Measurements from ENCODE around the gene SIGLEC8. TPM values are rescaled to one million over a fixed set of nuclear protein-coding genes. Genes with fewer than 3 reads are reported as not detected.
A peak's percentile ranks its signal among the peaks of the same experiment; 100 is the strongest.

Gene SIGLEC8
- total and polyA plus RNA-seq, 9 of the 15 experiments (the other 6 are each of a cell fraction or from before 2014, with no cell fraction given) = 0.04 to 0.65 (median 0.39) TPM

DNA sequence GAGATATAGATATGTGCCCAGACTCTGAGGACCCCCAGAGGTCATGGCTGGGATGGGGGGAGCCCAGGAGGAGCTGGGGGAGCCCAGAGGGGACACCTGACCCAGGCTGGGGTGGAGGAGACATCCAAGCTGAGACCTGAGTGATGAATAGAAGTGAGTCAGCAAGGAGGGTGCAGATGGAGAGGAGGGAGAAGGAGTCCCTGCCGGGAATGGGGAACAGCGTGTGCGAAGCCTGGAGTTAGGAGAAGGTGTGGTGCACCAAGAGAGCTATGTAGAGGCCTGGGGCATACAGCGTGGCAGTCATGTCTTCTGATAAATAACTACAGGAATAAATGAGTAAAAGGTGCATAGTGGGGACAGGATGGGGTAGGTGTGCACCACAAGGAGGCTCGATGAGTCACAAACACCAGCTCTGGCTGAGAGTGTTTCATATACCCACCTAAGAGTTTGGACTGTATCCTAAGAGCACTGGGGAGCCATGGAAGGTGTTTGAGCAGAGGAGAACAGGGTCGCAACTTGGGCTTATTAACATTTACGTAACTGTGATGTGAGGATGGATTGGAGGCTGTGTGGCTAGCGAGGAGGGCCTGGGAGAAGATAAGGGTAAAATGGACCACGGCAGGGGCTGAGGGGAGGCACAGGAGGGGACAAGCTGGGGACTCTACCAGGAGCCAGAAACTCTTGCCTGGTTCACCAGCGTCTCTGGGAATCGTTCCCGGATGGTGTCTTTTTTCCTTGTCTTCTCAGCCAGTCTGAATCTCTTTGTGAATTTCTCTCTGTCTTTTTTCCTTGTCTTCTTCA lies 21.5 kb upstream of the SIGLEC8 start (continued):
- TF ChIP-seq, protein P1, sequence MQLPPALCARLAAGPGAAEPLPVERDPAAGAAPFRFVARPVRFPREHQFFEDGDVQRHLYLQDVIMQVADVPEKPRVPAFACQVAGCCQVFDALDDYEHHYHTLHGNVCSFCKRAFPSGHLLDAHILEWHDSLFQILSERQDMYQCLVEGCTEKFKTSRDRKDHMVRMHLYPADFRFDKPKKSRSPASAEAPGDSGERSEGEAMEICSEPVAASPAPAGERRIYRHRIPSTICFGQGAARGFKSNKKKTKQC (CRISPR knock-in tag; IDR thresholded peaks at IDR 0.05) = 0 out of 2 replicates have a peak, but pooled peaks have one; percentile 34
- TF ChIP-seq RCOR1 (IDR thresholded peaks at IDR 0.05; ENCODE audit: borderline replicate concordance in 1 of 2, low read depth in 2 of 2, low read length in 2 of 2) = 0 out of 4 replicates have a peak, but pooled peaks of 1 of the 2 experiments have one; percentile 35
- no peak for TF ChIP-seq RNF2 (IDR thresholded peaks at IDR 0.05)
- peak; percentile 89 for TF ChIP-seq RBM25 (IDR thresholded peaks at IDR 0.05; ENCODE audit: low read depth, low read length, severe bottlenecking)

DNA sequence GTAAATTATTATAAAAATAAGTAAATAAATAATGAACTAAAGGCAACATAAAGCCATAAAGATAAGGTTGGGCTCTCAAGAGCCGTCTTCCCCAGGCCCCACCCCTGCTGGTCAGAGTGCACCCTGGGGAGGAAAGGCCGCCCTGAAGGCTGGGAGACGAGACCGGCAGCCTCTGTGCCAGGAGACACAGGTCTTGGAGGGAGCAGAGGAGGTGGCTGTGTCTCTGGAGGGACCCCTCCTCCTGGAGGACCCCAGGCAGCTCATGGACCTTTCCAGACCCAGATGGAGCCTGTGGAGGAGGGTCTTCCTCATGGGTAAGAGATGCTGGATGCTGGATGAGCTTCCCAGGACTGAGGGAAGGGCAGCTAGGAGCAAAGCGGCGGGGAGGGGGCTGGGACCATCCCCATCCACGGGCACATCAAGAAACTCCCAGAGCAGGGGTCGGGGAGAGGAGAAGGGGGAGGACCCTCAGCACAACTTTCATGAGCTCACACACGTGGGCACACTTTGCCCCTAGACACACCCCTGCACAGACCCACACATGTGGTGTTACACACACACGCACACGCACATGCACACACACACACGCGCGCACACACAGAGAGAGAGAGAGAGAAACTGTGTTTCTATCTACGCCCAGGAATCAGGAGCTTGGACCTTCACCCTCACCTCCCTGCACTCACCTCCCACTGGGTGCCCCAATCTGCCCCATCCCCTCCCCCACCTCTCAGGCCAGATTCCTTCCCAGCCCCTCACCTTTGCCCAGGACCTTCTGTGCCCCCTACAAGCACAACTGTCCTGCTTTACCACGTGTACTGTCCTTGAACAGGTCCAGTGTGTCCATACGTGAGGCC lies 20.4 kb upstream of the SIGLEC8 start, which contains the start of gene CEACAM18:
TSS of gene CEACAM18 (plus strand) at position 159 of the 854 bp plus-strand sequence.
- no peak for FAIRE-seq
- Histone ChIP-seq H3K27ac (ENCODE audit: extremely low read depth, low read depth, low read length) (no peak within 1 kb of the TSS; the same call in 2 of the 3 replicates), H3K4me2 (ENCODE audit: insufficient read depth, low read length) (peak within 1 kb of the TSS; percentile 30; the same call in 1 of the 2 replicates), H2AFZ (ENCODE audit: low read depth, low read length) (no peak within 1 kb of the TSS), H4K20me1 (replicated peaks; ENCODE audit: control insufficient read depth, insufficient read depth, low read length) (no peaks in the 10 kb centered on the region), H3K4me3 (no peak within 1 kb of the TSS), H3K4me1 (replicated peaks in 1 of 2; ENCODE audit: control insufficient read depth in 2 of 2, insufficient read depth in 2 of 2, low read length in 2 of 2) (peaks cover 13 to 20% of the 10 kb centered on the region in 2 experiments), H3K79me2 (ENCODE audit: control insufficient read depth, insufficient read depth, low read length) (peaks cover 2% of the 10 kb centered on the region; the same call in 2 of the 3 replicates), H3K36me3 (ENCODE audit: control insufficient read depth, insufficient read depth, low read length) (peaks cover 14% of the 10 kb centered on the region; the same call in 2 of the 3 replicates), H3K27me3 (ENCODE audit: control insufficient read depth in 2 of 2, insufficient read depth in 2 of 2, low read length in 2 of 2) (no peaks in the 10 kb centered on the region), H3K9ac (ENCODE audit: insufficient read depth in 1 of 2, low read depth in 2 of 2, low read length in 2 of 2) (peak within 1 kb of the TSS in 1 of 2 experiments; percentile 47; a peak in 2 of 4 replicates), H3K9me1 (ENCODE audit: control insufficient read depth, insufficient read depth, low read length) (no peaks in the 10 kb centered on the region), H3K9me3 (replicated peaks; ENCODE audit: control insufficient read depth, insufficient read depth, low read depth, low read length) (peaks cover 2% of the 10 kb centered on the region; the same call in 1 of the 2 replicates)
- WGBS (ENCODE audit: insufficient coverage, low coverage, missing lambda C conversion rate) = 43% methylated on average over 16 of the region's 17 CpGs
- in situ Hi-C loops (cut with MboI) (loop anchor here (10.0 kb wide), 2 partner anchors 86 to 176 kb away; no protein-coding TSS in a partner anchor), intact Hi-C loops (cut with micrococcal nuclease) (no loop called here)
- BruUV-seq (replicated peaks) = no TSS peak
- ChIA-PET POLR2A (interaction anchor here (1.2 to 3.1 kb wide), 4 partner anchors 9 to 69 kb away, joined by 3 to 12 read pairs (median 4); no protein-coding TSS in a partner anchor), CTCF (ENCODE audit: low intra/inter-chr PET ratio) (interaction anchor here (0.6 kb wide), 1 partner anchor 973 kb away, joined by 6 read pairs; no protein-coding TSS in a partner anchor)
- peak; percentile 80 for ATAC-seq
- DNase-seq (ENCODE audit: extremely low read depth in 1 of 4, low spot score in 3 of 4) = peak; percentile 26 to 55 (median 34)
- TF ChIP-seq POLR2AphosphoS2 (IDR thresholded peaks at IDR 0.05; ENCODE audit: low read length) (peak; percentile 71), PCBP2 (IDR thresholded peaks at IDR 0.05; ENCODE audit: low read depth, low read length, poor library complexity, severe bottlenecking) (no peak), REST (IDR thresholded peaks at IDR 0.05; ENCODE audit: borderline replicate concordance) (0 out of 2 replicates have a peak, but pooled peaks have one; percentile 1), REST (CRISPR knock-in tag; IDR thresholded peaks at IDR 0.05; ENCODE audit: low read depth) (no peak)

Measured in K562 (cell line).